Progenitor cell of endocrine pancreas (in vitro differentiated cells): ENCODE results near the gene MRPL50. TPM values are rescaled to one million over a fixed set of nuclear protein-coding genes. Genes with fewer than 3 reads are reported as not detected.

Source experiments
- DNase-seq: peaks from one replicate; pipeline ENCODE4 v3.0.0; 2021; ENCODE audit warnings: low spot score; ENCODE audit not compliant: unreplicated experiment
- H3K27ac Mint-ChIP-seq: 2 replicates; pipeline ENCODE4 v1.8.0; 2021; ENCODE audit warnings: mild to moderate bottlenecking, moderate library complexity, mixed read lengths
- H3K27me3 Mint-ChIP-seq: 2 replicates; pipeline ENCODE4 v1.8.0; 2021; ENCODE audit warnings: mixed read lengths
- H3K36me3 Mint-ChIP-seq: 2 replicates; pipeline ENCODE4 v1.8.0; 2022; ENCODE audit warnings: mixed read lengths; ENCODE audit not compliant: insufficient read depth
- H3K4me1 Mint-ChIP-seq: 2 replicates; pipeline ENCODE4 v1.8.0; 2021; ENCODE audit warnings: low read depth, mixed read lengths
- H3K4me3 Mint-ChIP-seq: 2 replicates; pipeline ENCODE4 v1.8.0; 2021; ENCODE audit warnings: low read depth, mild to moderate bottlenecking, moderate library complexity, mixed read lengths
- H3K9me3 Mint-ChIP-seq: 2 replicates; pipeline ENCODE4 v1.8.0; 2021; ENCODE audit warnings: low read depth, mixed read lengths
- CTCF ChIP-seq: fragments of 200-600 bp; sonication (generic); IDR thresholded peaks from one replicate; pipeline ENCODE4 v1.5.0; 2021; ENCODE audit warnings: antibody characterized with exemption, mild to moderate bottlenecking; ENCODE audit not compliant: unreplicated experiment
- total RNA-seq: library from RNA; stranded (reverse); gene quantifications from 2 replicates; pipeline ENCODE4 v1.2.1, GENCODE V29; 2021

The MRPL50 gene
- total RNA-seq, 1 donor from 2014 or later = 16.1 TPM

GRCh38 chr9:101360647-101361046 is 37.8 kb downstream of the MRPL50 start:
- Mint-ChIP-seq H3K4me1 (peaks cover 2% of the 10 kb centered on the region), H3K9me3 (peaks cover 6% of the 10 kb centered on the region), H3K27ac (no peak overlapping the region), H3K4me3 (no peak overlapping the region), H3K36me3 (no peaks in the 10 kb centered on the region), H3K27me3 (no peaks in the 10 kb centered on the region)
- no peak for DNase-seq
- no peak for TF ChIP-seq CTCF

DNA sequence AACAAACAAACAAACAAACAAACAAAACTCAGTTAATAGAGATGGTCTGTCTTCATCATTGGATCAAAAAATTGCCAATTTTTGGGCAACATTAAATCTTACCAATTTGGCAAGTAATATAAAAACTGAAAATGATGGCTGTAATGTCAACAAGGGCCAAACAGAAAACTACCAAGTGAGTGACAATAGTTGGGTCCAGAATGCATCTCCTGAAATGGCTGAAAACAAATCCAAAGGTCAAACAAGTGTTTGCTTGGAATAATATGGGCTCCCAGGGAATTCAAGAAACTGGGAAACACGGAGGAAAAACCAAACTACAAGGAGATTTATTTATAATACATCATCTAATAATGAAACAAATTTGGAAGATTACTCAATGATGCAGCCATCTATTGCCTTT is 38.7 kb downstream of the MRPL50 start:
- Mint-ChIP-seq H3K27me3 (no peaks in the 10 kb centered on the region), H3K4me1 (peaks cover 6% of the 10 kb centered on the region), H3K36me3 (no peaks in the 10 kb centered on the region), H3K4me3 (no peak overlapping the region), H3K9me3 (peaks cover 6% of the 10 kb centered on the region), H3K27ac (no peak overlapping the region)
- no peak for TF ChIP-seq CTCF
- DNase-seq = no peak

DNA sequence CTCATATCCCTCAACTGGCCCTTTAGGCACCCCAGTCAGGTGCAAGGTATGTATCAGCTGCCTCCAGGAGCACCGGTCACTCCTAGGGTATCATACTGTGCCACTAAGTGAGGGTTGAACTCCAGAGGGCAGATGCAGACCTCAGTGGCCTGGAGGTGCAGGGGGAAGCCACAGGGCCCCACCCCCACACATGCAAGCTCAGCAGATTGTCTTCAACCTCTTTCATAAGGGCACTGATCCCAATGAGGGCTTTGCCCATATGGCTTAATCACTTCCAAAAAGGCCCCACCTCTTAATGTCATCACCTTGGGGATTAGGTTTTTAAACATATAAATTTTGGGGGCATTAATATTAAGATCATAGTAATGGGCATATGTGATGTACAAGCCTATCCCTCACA is 41.8 kb downstream of the MRPL50 start:
- no peak overlapping the region for H3K27ac Mint-ChIP-seq
- TF ChIP-seq CTCF = no peak
- no peaks in the 10 kb centered on the region for H3K36me3 Mint-ChIP-seq
- H3K4me3 Mint-ChIP-seq = no peak overlapping the region
- H3K4me1 Mint-ChIP-seq = peaks cover 11% of the 10 kb centered on the region
- no peak for DNase-seq
- H3K9me3 Mint-ChIP-seq = peaks cover 6% of the 10 kb centered on the region
- no peaks in the 10 kb centered on the region for H3K27me3 Mint-ChIP-seq

GRCh38 chr9:101354765-101355708 is 43.4 kb downstream of the MRPL50 start:
- no peak for TF ChIP-seq CTCF
- Mint-ChIP-seq H3K27me3 (no peaks in the 10 kb centered on the region), H3K36me3 (no peaks in the 10 kb centered on the region), H3K4me1 (peaks cover 11% of the 10 kb centered on the region), H3K9me3 (peaks cover 6% of the 10 kb centered on the region), H3K27ac (peak overlapping the region; percentile 77), H3K4me3 (no peak overlapping the region)
- no peak for DNase-seq

GRCh38 chr9:101354143-101354764 is 44.2 kb downstream of the MRPL50 start:
- no peaks in the 10 kb centered on the region for H3K27me3 Mint-ChIP-seq
- no peak for DNase-seq
- H3K4me3 Mint-ChIP-seq = no peak overlapping the region
- peak overlapping the region; percentile 77 for H3K27ac Mint-ChIP-seq
- H3K9me3 Mint-ChIP-seq = peaks cover 7% of the 10 kb centered on the region
- no peaks in the 10 kb centered on the region for H3K36me3 Mint-ChIP-seq
- peaks cover 11% of the 10 kb centered on the region for H3K4me1 Mint-ChIP-seq
- TF ChIP-seq CTCF = no peak
